Tibial nerve (tissue), 4 donors: ENCODE measurements around the gene CLDN19. TPM values are rescaled to one million over a fixed set of nuclear protein-coding genes. Genes with fewer than 3 reads are reported as not detected.
"Not testable (repeated sequence)": the region's sequence is repeated elsewhere in the genome, so short reads cannot be mapped to it uniquely, and the experiment has no call there.

Experiments used
- DNase-seq, 2 donors: peaks; one replicate each; pipeline ENCODE4 v3.0.0-alpha.2; 2019; ENCODE audit warnings: low spot score in 2 of 2
- H3K27ac ChIP-seq, 4 donors: fragments of 200-600 bp; sonication (generic) in 3 of 4; one replicate each; pipeline ENCODE4 v1.5.1; 2017 to 2019; ENCODE audit warnings: mild to moderate bottlenecking in 1 of 4
- H3K27me3 ChIP-seq, 2 donors: fragments of 200-600 bp; sonication (generic) in 1 of 2; one replicate each; pipeline versions ENCODE4 v1.5.1 to v1.6.0; 2017 to 2019
- H3K36me3 ChIP-seq, 3 donors: fragments of 200-600 bp; sonication (generic); one replicate each; pipeline ENCODE4 v1.5.1; 2018 to 2019
- H3K4me1 ChIP-seq, 4 donors: fragments of 200-600 bp; sonication (generic) in 3 of 4; one replicate each; pipeline ENCODE4 v1.5.1; 2017 to 2019
- H3K4me3 ChIP-seq, 4 donors: fragments of 200-600 bp; sonication (generic) in 3 of 4; one replicate each; pipeline ENCODE4 v1.5.1; 2017 to 2019; ENCODE audit warnings: mild to moderate bottlenecking in 1 of 4, moderate library complexity in 1 of 4
- H3K9me3 ChIP-seq, 4 donors: fragments of 200-600 bp; sonication (generic) in 3 of 4; one replicate each; pipeline ENCODE4 v1.5.1; 2017 to 2019
- CTCF ChIP-seq, 5 experiments: fragments of 200-600 bp in 3 of 5; fragments of 450-650 bp in 2 of 5; sonication (generic) in 3 of 5; IDR thresholded peaks; one replicate each; pipeline ENCODE4 v1.5.1; 2016 to 2019; ENCODE audit warnings: antibody characterized with exemption in 5 of 5, mild to moderate bottlenecking in 3 of 5, moderate library complexity in 2 of 5
- EP300 ChIP-seq, 2 donors: sonication (generic); formaldehyde crosslinking; IDR thresholded peaks; one replicate each; pipeline ENCODE4 v1.6.1; 2017; ENCODE audit warnings: antibody characterized with exemption in 2 of 2, mild to moderate bottlenecking in 1 of 2
- POLR2A ChIP-seq, 2 donors: fragments of 450-650 bp; IDR thresholded peaks; one replicate each; pipeline ENCODE4 v1.6.1; 2017; ENCODE audit warnings: antibody characterized with exemption in 2 of 2, mild to moderate bottlenecking in 2 of 2, moderate library complexity in 2 of 2
- WGBS, 2 donors: methylation state at CpG; one replicate each; pipeline ENCODE4 v1.1.5; 2018; 5-methylcytosine and 5-hydroxymethylcytosine counted together
- total RNA-seq, 4 donors: library from RNA; depleted of rRNA; stranded (reverse); fragments of >200 nt; gene quantifications; one replicate each; pipeline ENCODE4 v1.1.0, GENCODE V29; 2016

The CLDN19 gene
- total RNA-seq, 4 donors from 2014 or later = 136 to 259 (median 218) TPM

- Histone ChIP-seq H3K27me3 (no peaks in the 10 kb centered on the region), H3K36me3 (peaks cover 0 to 26% (median 0%) of the 10 kb centered on the region in 3 donors), H3K9me3 (no peaks in the 10 kb centered on the region), H3K4me3 (no peak overlapping the region), H3K4me1 (peaks cover 0 to 7% (median 0%) of the 10 kb centered on the region in 4 donors), H3K27ac (no peak overlapping the region)
- TF ChIP-seq POLR2A (IDR thresholded peaks at IDR 0.05) = no peak
- TF ChIP-seq EP300 (IDR thresholded peaks at IDR 0.05) = no peak
- no peak for TF ChIP-seq CTCF (IDR thresholded peaks at IDR 0.05)
- 62 to 71% methylated on average over 4 of the region's 4 CpGs for WGBS, 2 donors
- no peak for DNase-seq
Measured at GRCh38 chr1:42730988-42731387, 9.0 kb downstream of the CLDN19 start.

GRCh38 chr1:42730002-42730401 is 10.0 kb downstream of the CLDN19 start:
- Histone ChIP-seq H3K4me1 (no peaks in the 10 kb centered on the region), H3K9me3 (no peaks in the 10 kb centered on the region), H3K4me3 (no peak overlapping the region), H3K27me3 (no peaks in the 10 kb centered on the region), H3K27ac (no peak overlapping the region), H3K36me3 (peaks cover 0 to 16% (median 0%) of the 10 kb centered on the region in 3 donors)
- WGBS, 2 donors = 76 to 83% methylated on average over 3 of the region's 3 CpGs
- no peak for DNase-seq
- no peak for TF ChIP-seq POLR2A (IDR thresholded peaks at IDR 0.05)

GRCh38 chr1:42725820-42726219 is 14.2 kb downstream of the CLDN19 start:
- H3K4me1 ChIP-seq, H3K9me3 ChIP-seq, DNase-seq, H3K36me3 ChIP-seq, H3K4me3 ChIP-seq, H3K27me3 ChIP-seq, H3K27ac ChIP-seq: not testable (repeated sequence)
- 90 to 98% methylated on average over 4 of the region's 4 CpGs for WGBS, 2 donors

GRCh38 chr1:42723511-42723910 is 16.5 kb downstream of the CLDN19 start:
- Histone ChIP-seq H3K27me3 (no peaks in the 10 kb centered on the region), H3K4me1 (no peaks in the 10 kb centered on the region), H3K9me3 (no peaks in the 10 kb centered on the region), H3K4me3 (no peak overlapping the region), H3K27ac (no peak overlapping the region), H3K36me3 (no peaks in the 10 kb centered on the region)
- TF ChIP-seq POLR2A (IDR thresholded peaks at IDR 0.05) (no peak), EP300 (IDR thresholded peaks at IDR 0.05) (no peak), CTCF (IDR thresholded peaks at IDR 0.05) (no peak)
- DNase-seq = no peak
- WGBS, 2 donors = 84 to 87% methylated on average over 6 of the region's 6 CpGs

GRCh38 chr1:42722403-42722802 is 17.6 kb downstream of the CLDN19 start:
- 65 to 93% methylated on average over 2 of the region's 2 CpGs for WGBS, 2 donors
- not testable (repeated sequence) for H3K27me3 ChIP-seq, H3K27ac ChIP-seq, H3K9me3 ChIP-seq, H3K4me1 ChIP-seq, H3K36me3 ChIP-seq, DNase-seq, H3K4me3 ChIP-seq

GRCh38 chr1:42721926-42722325 is 18.1 kb downstream of the CLDN19 start:
- Histone ChIP-seq H3K4me1 (no peaks in the 10 kb centered on the region), H3K36me3 (peaks cover 0 to 9% (median 0%) of the 10 kb centered on the region in 3 donors), H3K9me3 (no peaks in the 10 kb centered on the region), H3K4me3 (no peak overlapping the region), H3K27ac (no peak overlapping the region), H3K27me3 (no peaks in the 10 kb centered on the region)
- no peak for DNase-seq
- WGBS, 2 donors = 94 to 100% methylated on average over 3 of the region's 3 CpGs
- TF ChIP-seq EP300 (IDR thresholded peaks at IDR 0.05) (no peak), POLR2A (IDR thresholded peaks at IDR 0.05) (no peak)

GRCh38 chr1:42720868-42721267 is 19.2 kb downstream of the CLDN19 start:
- WGBS, 2 donors = 89 to 95% methylated on average over 1 of the region's 1 CpG
- no peaks in the 10 kb centered on the region for H3K4me1 ChIP-seq
- TF ChIP-seq CTCF (IDR thresholded peaks at IDR 0.05) (no peak), POLR2A (IDR thresholded peaks at IDR 0.05) (no peak), EP300 (IDR thresholded peaks at IDR 0.05) (no peak)

GRCh38 chr1:42714441-42714840 is 25.6 kb downstream of the CLDN19 start:
- H3K36me3 ChIP-seq = peaks cover 0 to 78% (median 0%) of the 10 kb centered on the region in 3 donors
- DNase-seq, H3K4me3 ChIP-seq, H3K27ac ChIP-seq, H3K4me1 ChIP-seq, H3K27me3 ChIP-seq: not testable (repeated sequence)
- H3K9me3 ChIP-seq = peaks cover 0 to 23% (median 3%) of the 10 kb centered on the region in 4 donors

More at GRCh38 chr1:42720868-42721267, 19.2 kb downstream of the CLDN19 start:
- DNase-seq = no peak
- no peaks in the 10 kb centered on the region for H3K27me3 ChIP-seq
- no peak overlapping the region for H3K4me3 ChIP-seq
- peaks cover 0 to 19% (median 0%) of the 10 kb centered on the region in 3 donors for H3K36me3 ChIP-seq
- no peak overlapping the region for H3K27ac ChIP-seq
- no peaks in the 10 kb centered on the region for H3K9me3 ChIP-seq
